Measurements from ENCODE around the gene TMEM9.

The TMEM9 gene

DNA sequence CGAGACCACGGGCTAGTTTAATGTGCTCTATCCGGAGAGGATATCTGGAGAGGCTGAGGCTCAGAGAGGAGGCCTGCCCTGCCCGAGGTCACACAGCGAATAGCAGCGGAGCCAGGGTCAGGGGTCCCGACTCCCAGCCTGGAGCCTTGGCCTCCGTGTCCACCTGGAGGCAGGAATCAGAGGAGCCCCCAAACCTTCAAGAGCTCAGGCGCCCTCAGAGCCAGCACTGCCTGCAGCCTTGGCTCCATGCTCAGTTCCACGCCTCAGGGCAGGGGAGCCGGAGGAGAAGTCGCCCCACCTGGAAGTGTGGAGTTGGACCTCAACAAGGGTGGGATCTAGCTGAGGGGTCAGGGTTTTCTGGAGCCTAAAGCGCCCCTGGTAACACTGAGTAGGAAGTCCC lies 25.3 kb downstream of the TMEM9 start:
- no peak overlapping the region for H3K4me3 ChIP-seq (ENCODE audit: low read depth, low read length)
- TF ChIP-seq, protein P1, sequence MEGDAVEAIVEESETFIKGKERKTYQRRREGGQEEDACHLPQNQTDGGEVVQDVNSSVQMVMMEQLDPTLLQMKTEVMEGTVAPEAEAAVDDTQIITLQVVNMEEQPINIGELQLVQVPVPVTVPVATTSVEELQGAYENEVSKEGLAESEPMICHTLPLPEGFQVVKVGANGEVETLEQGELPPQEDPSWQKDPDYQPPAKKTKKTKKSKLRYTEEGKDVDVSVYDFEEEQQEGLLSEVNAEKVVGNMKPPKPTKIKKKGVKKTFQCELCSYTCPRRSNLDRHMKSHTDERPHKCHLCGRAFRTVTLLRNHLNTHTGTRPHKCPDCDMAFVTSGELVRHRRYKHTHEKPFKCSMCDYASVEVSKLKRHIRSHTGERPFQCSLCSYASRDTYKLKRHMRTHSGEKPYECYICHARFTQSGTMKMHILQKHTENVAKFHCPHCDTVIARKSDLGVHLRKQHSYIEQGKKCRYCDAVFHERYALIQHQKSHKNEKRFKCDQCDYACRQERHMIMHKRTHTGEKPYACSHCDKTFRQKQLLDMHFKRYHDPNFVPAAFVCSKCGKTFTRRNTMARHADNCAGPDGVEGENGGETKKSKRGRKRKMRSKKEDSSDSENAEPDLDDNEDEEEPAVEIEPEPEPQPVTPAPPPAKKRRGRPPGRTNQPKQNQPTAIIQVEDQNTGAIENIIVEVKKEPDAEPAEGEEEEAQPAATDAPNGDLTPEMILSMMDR (IDR thresholded peaks at IDR 0.05; ENCODE audit: low read depth, low read length, missing control alignments), result no peak
- DNase-seq (ENCODE audit: low read depth), result no peak

GRCh38 chr1:201128476-201128875 lies 25.8 kb downstream of the TMEM9 start:
- no peak for DNase-seq (ENCODE audit: low read depth)
- TF ChIP-seq, protein P1 (IDR thresholded peaks at IDR 0.05; ENCODE audit: low read depth, low read length, missing control alignments), result no peak
- H3K4me3 ChIP-seq (ENCODE audit: low read depth, low read length), result no peak overlapping the region

DNA sequence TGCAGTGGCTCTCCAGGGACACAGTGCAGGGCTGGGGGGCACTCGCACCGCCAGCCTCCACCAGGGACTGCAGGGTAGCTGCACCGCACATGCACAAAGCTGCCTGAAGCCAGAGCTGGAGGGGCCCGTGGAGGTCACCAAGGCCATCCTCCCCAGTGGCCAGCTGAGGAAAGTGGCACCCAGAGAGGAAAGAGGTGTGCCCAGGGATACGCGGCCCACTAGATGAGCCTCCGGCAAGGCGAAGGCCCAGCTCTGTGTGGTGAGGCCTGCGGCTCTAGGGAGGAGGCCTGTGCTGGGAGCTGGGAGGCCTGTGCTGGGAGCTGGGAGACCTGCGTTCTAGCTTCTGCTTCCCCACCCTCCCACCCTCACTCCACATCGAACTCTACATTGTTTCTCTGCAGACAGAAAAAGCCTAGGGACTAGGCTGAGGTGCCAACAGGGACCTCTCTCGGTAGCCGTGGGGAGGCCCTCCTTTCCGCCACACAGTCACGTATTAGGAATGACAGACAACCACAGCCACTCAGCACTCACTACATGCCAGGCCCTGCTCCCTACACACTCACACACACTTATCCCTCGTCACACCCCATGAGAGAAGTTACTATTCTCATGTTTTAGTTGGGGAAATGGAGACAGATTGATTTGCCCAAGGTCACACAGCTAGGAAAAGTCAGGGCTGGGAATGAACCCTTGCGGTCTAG lies 26.4 kb downstream of the TMEM9 start:
- no peak for DNase-seq (ENCODE audit: low read depth)
- H3K4me3 ChIP-seq (ENCODE audit: low read depth, low read length), result no peak overlapping the region
- TF ChIP-seq, protein P1 (IDR thresholded peaks at IDR 0.05; ENCODE audit: low read depth, low read length, missing control alignments), result no peak

- TF ChIP-seq, protein P1 (IDR thresholded peaks at IDR 0.05; ENCODE audit: low read depth, low read length, missing control alignments), result no peak
- H3K4me3 ChIP-seq (ENCODE audit: low read depth, low read length), result no peak within 1 kb of the TSS
- no peak for DNase-seq (ENCODE audit: low read depth)
Observed at GRCh38 chr1:201126832-201127754, 27.2 kb downstream of the TMEM9 start, which contains the start of gene ASCL5. Gene ASCL5 (minus strand): TSS chr1:201127184. CDS start chr1:201115372, 11,812 bp downstream.

DNA sequence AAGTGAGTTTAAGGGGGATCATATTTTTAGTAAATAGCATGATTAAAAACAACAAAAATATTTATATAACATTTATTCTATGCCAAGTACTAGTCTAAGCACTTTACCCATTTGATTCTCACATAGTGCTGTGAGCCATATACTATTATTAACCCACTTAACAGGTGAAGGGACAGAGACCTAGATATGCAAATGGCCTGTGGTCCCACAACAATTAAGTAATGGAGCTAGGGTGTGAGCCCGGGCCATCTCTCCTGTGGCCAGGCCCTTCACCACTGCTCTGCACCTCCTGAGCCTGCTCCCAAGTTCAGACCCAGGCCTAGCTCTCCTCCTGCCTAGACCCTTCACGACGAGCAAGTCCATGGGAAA lies 27.8 kb downstream of the TMEM9 start:
- TF ChIP-seq, protein P1 (IDR thresholded peaks at IDR 0.05; ENCODE audit: low read depth, low read length, missing control alignments), result no peak
- H3K4me3 ChIP-seq (ENCODE audit: low read depth, low read length), result no peak overlapping the region
- no peak for DNase-seq (ENCODE audit: low read depth)

DNA sequence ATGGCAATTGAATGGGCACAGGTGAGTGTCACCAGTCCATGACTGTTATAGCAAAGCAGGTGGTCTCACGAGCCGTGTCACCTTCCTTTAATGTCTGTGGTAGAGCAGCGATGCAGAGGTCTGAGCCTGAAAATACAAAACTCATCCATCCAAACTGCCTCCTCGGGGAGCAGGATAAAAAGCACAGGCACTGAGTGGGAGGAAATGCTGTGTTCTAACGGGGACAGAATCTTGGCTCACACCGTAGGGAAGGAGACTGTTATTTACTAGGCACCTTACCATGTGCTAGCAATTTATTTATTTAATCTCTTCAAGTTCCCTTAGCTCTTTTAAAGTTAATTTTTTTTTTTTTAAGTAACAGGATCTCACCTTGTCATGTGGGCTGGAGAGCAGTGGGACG lies 28.5 kb downstream of the TMEM9 start:
- no peak for DNase-seq (ENCODE audit: low read depth)
- TF ChIP-seq, protein P1 (IDR thresholded peaks at IDR 0.05; ENCODE audit: low read depth, low read length, missing control alignments), result no peak
- H3K4me3 ChIP-seq (ENCODE audit: low read depth, low read length), result no peak overlapping the region

Measured in GM12864 (cell line).